ENCODE data around the gene ZFAND3.

GRCh38 chr6:38155144-38155543 lies 335.6 kb downstream of the ZFAND3 start:
- TF ChIP-seq HDGF (IDR thresholded peaks at IDR 0.05; ENCODE audit: borderline replicate concordance) (no peak), FOXA1 (IDR thresholded peaks at IDR 0.05) (no peak), FOXM1 (IDR thresholded peaks at IDR 0.05; ENCODE audit: borderline replicate concordance) (no peak), ARNT (IDR thresholded peaks at IDR 0.05) (no peak), L3MBTL2 (conservative IDR thresholded peaks at IDR 0.05) (no peak), ELF4 (IDR thresholded peaks at IDR 0.05) (no peak), PKNOX1 (IDR thresholded peaks at IDR 0.05) (no peak), NFRKB (IDR thresholded peaks at IDR 0.05) (no peak), SP1 (IDR thresholded peaks at IDR 0.05) (no peak), TARDBP (IDR thresholded peaks at IDR 0.05) (no peak), ZNF384 (IDR thresholded peaks at IDR 0.05) (no peak), SUZ12 (IDR thresholded peaks at IDR 0.05) (no peak)
